IMR-90 (cell line): ENCODE data around the gene ZFAND2A. TPM values are rescaled to one million over a fixed set of nuclear protein-coding genes. Genes with fewer than 3 reads are reported as not detected.

ENCODE experiments used
- ATAC-seq: fragments of 200-7000 bp; cut with Tn5 transposase; 2 replicates; pipeline ENCODE4 v1.9.1; 2020; ENCODE audit warnings: low read depth, mild to moderate bottlenecking, moderate library complexity
- BruUV-seq: library from RNA; stranded (reverse); fragments of 400-500 nt; replicated peaks from 2 replicates; lab custom pipeline; 2021; lab: Mats Ljungman, UMichigan
- CTCF ChIA-PET: fragments of 300-600 bp; formaldehyde crosslinking; extraction: SDS; loops from one replicate; lab custom pipeline; 2021; ENCODE audit warnings: antibody characterized with exemption; lab: Yijun Ruan, JAX
- POLR2A ChIA-PET: fragments of 300-600 bp; sonication (Branson Sonifier 250); formaldehyde crosslinking; loops from one replicate; lab custom pipeline; 2022; ENCODE audit warnings: antibody characterized with exemption; ENCODE audit not compliant: unreplicated experiment; lab: Charles Lee
- DNase-seq: peaks from one replicate; pipeline ENCODE4 v3.0.0; 2013
- H2AFZ ChIP-seq: replicated peaks from 2 replicates; pipeline ENCODE3; 2013; ENCODE audit warnings: low read length, mild to moderate bottlenecking; ENCODE audit not compliant: poor library complexity
- H2AK5ac ChIP-seq: 2 replicates; pipeline ENCODE4 v1.6.1; 2013; ENCODE audit warnings: low read depth, low read length, inconsistent platforms
- H2AK9ac ChIP-seq: replicated peaks from 2 replicates; pipeline ENCODE3; 2013; ENCODE audit warnings: mild to moderate bottlenecking, low read depth, low read length, moderate library complexity; ENCODE audit not compliant: poor library complexity
- H2BK120ac ChIP-seq: 2 replicates; pipeline ENCODE4 v1.6.1; 2013; ENCODE audit warnings: low read depth, low read length, inconsistent platforms
- H2BK15ac ChIP-seq: 3 replicates; pipeline ENCODE4 v1.6.1; 2013; ENCODE audit warnings: low read depth, low read length, inconsistent platforms
- H2BK20ac ChIP-seq: 2 replicates; pipeline ENCODE4 v1.6.1; 2013; ENCODE audit warnings: low read depth, mild to moderate bottlenecking, inconsistent platforms, low read length, moderate library complexity
- H2BK5ac ChIP-seq: 2 replicates; pipeline ENCODE4 v1.6.1; 2013; ENCODE audit warnings: mild to moderate bottlenecking, low read depth, low read length, inconsistent platforms; ENCODE audit not compliant: poor library complexity, severe bottlenecking
- H3K14ac ChIP-seq: replicated peaks from 2 replicates; pipeline ENCODE4 v1.6.1; 2013; ENCODE audit warnings: low read depth, low read length, inconsistent platforms
- H3K18ac ChIP-seq: 2 replicates; pipeline ENCODE4 v1.6.1; 2013; ENCODE audit warnings: low read depth, low read length, control low read depth
- H3K23ac ChIP-seq: 2 replicates; pipeline ENCODE4 v1.6.1; 2013; ENCODE audit warnings: low read depth, low read length, inconsistent platforms
- H3K27ac ChIP-seq: 2 replicates; pipeline ENCODE4 v1.5.1; 2013; ENCODE audit warnings: mild to moderate bottlenecking, control low read depth, low read length; ENCODE audit not compliant: insufficient read depth
- H3K27me3 ChIP-seq: 2 replicates; pipeline ENCODE4 v1.6.1; 2013; ENCODE audit warnings: low read length; ENCODE audit not compliant: control insufficient read depth, insufficient read depth
- H3K36me3 ChIP-seq: 2 replicates; pipeline ENCODE4 v1.6.1; 2013; ENCODE audit warnings: low read length, mixed read lengths; ENCODE audit not compliant: control insufficient read depth, insufficient read depth
- H3K4ac ChIP-seq: 2 replicates; pipeline ENCODE4 v1.6.1; 2013; ENCODE audit warnings: low read depth, low read length, inconsistent platforms
- H3K4me1 ChIP-seq: 2 replicates; pipeline ENCODE4 v1.6.1; 2013; ENCODE audit warnings: low read length, mixed read lengths; ENCODE audit not compliant: control insufficient read depth, insufficient read depth
- H3K4me2 ChIP-seq: 2 replicates; pipeline ENCODE4 v1.6.1; 2013; ENCODE audit warnings: low read depth, mild to moderate bottlenecking, control low read depth, low read length, moderate library complexity
- H3K4me3 ChIP-seq: 2 replicates; pipeline ENCODE4 v1.5.1; 2013; ENCODE audit warnings: low read depth, mild to moderate bottlenecking, control low read depth, low read length, moderate library complexity; ENCODE audit not compliant: insufficient read depth
- H3K56ac ChIP-seq: 2 replicates; pipeline ENCODE4 v1.6.1; 2013; ENCODE audit warnings: low read length, inconsistent platforms; ENCODE audit not compliant: insufficient read depth; ENCODE audit errors: extremely low read depth
- H3K79me1 ChIP-seq, 2 experiments: 2 replicates each; pipeline ENCODE4 v1.6.1; 2013; ENCODE audit warnings: low read length in 2 of 2, inconsistent platforms in 1 of 2, low read depth in 1 of 2
- H3K9ac ChIP-seq: 2 replicates; pipeline ENCODE4 v1.6.1; 2013; ENCODE audit warnings: low read depth, low read length, control low read depth
- H3K9me1 ChIP-seq: 2 replicates; pipeline ENCODE4 v1.6.1; 2013; ENCODE audit warnings: low read length, inconsistent platforms; ENCODE audit not compliant: insufficient read depth
- H3K9me3 ChIP-seq: 2 replicates; pipeline ENCODE4 v1.6.1; 2013; ENCODE audit warnings: low read length; ENCODE audit not compliant: control insufficient read depth, insufficient read depth
- H4K20me1 ChIP-seq: 2 replicates; pipeline ENCODE4 v1.6.1; 2013; ENCODE audit warnings: low read length, inconsistent platforms; ENCODE audit not compliant: insufficient read depth
- H4K5ac ChIP-seq: 2 replicates; pipeline ENCODE4 v1.6.1; 2013; ENCODE audit warnings: mild to moderate bottlenecking, low read depth, low read length, control low read depth
- H4K8ac ChIP-seq, 2 experiments: 2 replicates each; pipeline ENCODE4 v1.6.1; 2013; ENCODE audit warnings: low read depth in 2 of 2, low read length in 2 of 2, control low read depth in 1 of 2, inconsistent platforms in 1 of 2
- H4K91ac ChIP-seq: 2 replicates; pipeline ENCODE4 v1.6.1; 2013; ENCODE audit warnings: low read depth, low read length, inconsistent platforms; ENCODE audit not compliant: insufficient read depth
- BHLHE40 ChIP-seq: fragments of 150-350 bp; IDR thresholded peaks from 2 replicates; pipeline ENCODE4 v1.6.1; 2016; ENCODE audit warnings: mild to moderate bottlenecking, low read depth, low read length
- CHD1 ChIP-seq: IDR thresholded peaks from 2 replicates; pipeline ENCODE4 v1.6.1; 2012; ENCODE audit warnings: low read depth, low read length, improper control_type of control experiment
- FOS ChIP-seq: fragments of 150-350 bp; IDR thresholded peaks from 2 replicates; pipeline ENCODE4 v1.6.1; 2016; ENCODE audit warnings: low read depth, low read length
- MAFK ChIP-seq: IDR thresholded peaks from 2 replicates; pipeline ENCODE4 v1.6.1; 2012; ENCODE audit warnings: low read depth, low read length, improper control_type of control experiment
- POLR2A ChIP-seq: IDR thresholded peaks from 2 replicates; pipeline ENCODE4 v1.6.1; 2012; ENCODE audit warnings: mild to moderate bottlenecking, low read depth, low read length
- RAD21 ChIP-seq: IDR thresholded peaks from 2 replicates; pipeline ENCODE4 v1.6.1; 2012; ENCODE audit warnings: low read length, improper control_type of control experiment
- RCOR1 ChIP-seq: IDR thresholded peaks from 2 replicates; pipeline ENCODE4 v1.6.1; 2012; ENCODE audit warnings: mild to moderate bottlenecking, low read length, improper control_type of control experiment; ENCODE audit not compliant: insufficient replicate concordance
- SMC3 ChIP-seq: fragments of 150-350 bp; IDR thresholded peaks from 2 replicates; pipeline ENCODE4 v1.6.1; 2016; ENCODE audit warnings: low read depth, mild to moderate bottlenecking, antibody characterized with exemption, low read length, moderate library complexity
- WGBS, 2 experiments: methylation state at CpG; one replicate each; pipeline versions ENCODE4 v1.1.5 to v1.1.7; 2013; ENCODE audit warnings: missing lambda C conversion rate in 2 of 2; ENCODE audit not compliant: insufficient read length in 1 of 2; ENCODE audit errors: extremely low coverage in 2 of 2; 5-methylcytosine and 5-hydroxymethylcytosine counted together
- dilution Hi-C: fragments of 300-500 bp; cut with HindIII; formaldehyde crosslinking; loops from one replicate; pipeline ENCODE4 v1.14.3; 2018; ENCODE audit warnings: low sequenced_read_pairs; ENCODE audit not compliant: unreplicated experiment
- in situ Hi-C: fragments of 300-500 bp; cut with MboI; formaldehyde crosslinking; loops from 3 replicates; pipeline ENCODE4 v1.14.3; 2019; ENCODE audit warnings: low sequenced_read_pairs, inconsistent platforms, mixed read lengths
- intact Hi-C: fragments of 100-400 bp; cut with micrococcal nuclease; formaldehyde crosslinking; loops from 2 replicates; pipeline ENCODE4 v1.10.0; 2022
- polyA plus RNA-seq, 3 experiments: library from polyadenylated mRNA; depleted of rRNA; stranded (reverse); fragments of >200 nt; gene quantifications; 2 replicates each; pipeline ENCODE4 v1.2.3, GENCODE V29; 2012; ENCODE audit warnings: low replicate concordance in 1 of 3
- total RNA-seq: library from RNA; depleted of rRNA; stranded (reverse); fragments of >200 nt; gene quantifications from 2 replicates; pipeline ENCODE4 v1.2.3, GENCODE V29; 2012
- TF ChIP-seq, protein P1 (sequence below): fragments of 150-350 bp; IDR thresholded peaks from 2 replicates; pipeline ENCODE4 v1.6.1; 2017; ENCODE audit warnings: mild to moderate bottlenecking, antibody characterized with exemption, low read length, low read depth
- TF ChIP-seq, protein P2 (sequence below): conservative IDR thresholded peaks from 2 replicates; pipeline ENCODE4 v1.5.1; 2012; ENCODE audit warnings: mild to moderate bottlenecking, low read depth, low read length, improper control_type of control experiment

Gene ZFAND2A
- total and polyA plus RNA-seq, 2 of the 4 experiments (the other 2 are of a cell fraction), result 11.8 to 28.7 TPM

DNA sequence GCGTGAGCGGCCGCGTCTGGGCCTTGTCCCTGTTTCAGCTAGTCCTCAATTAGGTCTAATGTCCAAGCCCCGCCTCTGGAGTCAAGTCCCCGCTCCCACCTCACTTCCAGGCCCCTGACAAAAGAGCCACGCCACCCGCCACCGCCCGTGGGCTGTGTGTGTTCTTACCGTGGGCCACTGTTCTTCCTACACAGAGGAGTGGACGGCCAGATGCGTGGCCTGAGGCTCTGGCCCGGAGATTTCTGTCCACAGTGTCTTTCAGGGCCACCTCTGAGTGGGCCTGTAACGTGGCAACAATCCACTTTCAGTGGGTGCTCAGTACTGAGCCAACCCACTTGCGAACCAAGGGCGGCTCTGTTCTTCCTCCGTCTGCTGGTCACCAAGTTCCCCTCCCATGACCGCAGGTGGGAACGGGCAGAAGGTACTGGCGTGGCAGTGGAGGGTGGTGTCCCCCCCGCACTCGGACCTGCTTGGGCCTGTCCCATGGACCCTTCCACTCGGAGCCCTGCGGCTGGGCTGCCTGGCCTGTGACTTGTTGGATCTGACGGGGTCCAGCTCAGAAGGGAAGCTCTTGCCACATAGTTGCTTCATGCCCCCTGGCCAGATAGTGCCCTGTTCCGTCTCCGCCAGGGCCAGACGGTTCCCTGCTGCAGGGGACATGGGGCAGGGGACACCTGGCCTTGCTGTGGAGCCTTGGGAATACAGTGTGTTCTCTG lies 15.0 kb upstream of the ZFAND2A start:
- 0 out of 2 replicates have a peak, but pooled peaks cover 2% of the 10 kb centered on the region for H3K4me1 ChIP-seq
- H3K14ac ChIP-seq, result no peak overlapping the region
- H3K18ac ChIP-seq, result no peak overlapping the region
- peak overlapping the region; percentile 97 for H2AFZ ChIP-seq
- H3K4me2 ChIP-seq, result no peak overlapping the region
- H3K9ac ChIP-seq, result no peak overlapping the region
- dilution Hi-C loops, result no loop called here
- H2AK9ac ChIP-seq, result peak overlapping the region; percentile 55
- peak overlapping the region; percentile 20; the same call in 1 of the 2 replicates for H3K4ac ChIP-seq
- TF ChIP-seq MAFK (no peak), RCOR1 (no peak), BHLHE40 (no peak), SMC3 (no peak), RAD21 (no peak), POLR2A (no peak), CHD1 (no peak), FOS (no peak)
- TF ChIP-seq, protein P1, sequence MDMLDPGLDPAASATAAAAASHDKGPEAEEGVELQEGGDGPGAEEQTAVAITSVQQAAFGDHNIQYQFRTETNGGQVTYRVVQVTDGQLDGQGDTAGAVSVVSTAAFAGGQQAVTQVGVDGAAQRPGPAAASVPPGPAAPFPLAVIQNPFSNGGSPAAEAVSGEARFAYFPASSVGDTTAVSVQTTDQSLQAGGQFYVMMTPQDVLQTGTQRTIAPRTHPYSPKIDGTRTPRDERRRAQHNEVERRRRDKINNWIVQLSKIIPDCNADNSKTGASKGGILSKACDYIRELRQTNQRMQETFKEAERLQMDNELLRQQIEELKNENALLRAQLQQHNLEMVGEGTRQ, result no peak
- TF ChIP-seq, protein P2, sequence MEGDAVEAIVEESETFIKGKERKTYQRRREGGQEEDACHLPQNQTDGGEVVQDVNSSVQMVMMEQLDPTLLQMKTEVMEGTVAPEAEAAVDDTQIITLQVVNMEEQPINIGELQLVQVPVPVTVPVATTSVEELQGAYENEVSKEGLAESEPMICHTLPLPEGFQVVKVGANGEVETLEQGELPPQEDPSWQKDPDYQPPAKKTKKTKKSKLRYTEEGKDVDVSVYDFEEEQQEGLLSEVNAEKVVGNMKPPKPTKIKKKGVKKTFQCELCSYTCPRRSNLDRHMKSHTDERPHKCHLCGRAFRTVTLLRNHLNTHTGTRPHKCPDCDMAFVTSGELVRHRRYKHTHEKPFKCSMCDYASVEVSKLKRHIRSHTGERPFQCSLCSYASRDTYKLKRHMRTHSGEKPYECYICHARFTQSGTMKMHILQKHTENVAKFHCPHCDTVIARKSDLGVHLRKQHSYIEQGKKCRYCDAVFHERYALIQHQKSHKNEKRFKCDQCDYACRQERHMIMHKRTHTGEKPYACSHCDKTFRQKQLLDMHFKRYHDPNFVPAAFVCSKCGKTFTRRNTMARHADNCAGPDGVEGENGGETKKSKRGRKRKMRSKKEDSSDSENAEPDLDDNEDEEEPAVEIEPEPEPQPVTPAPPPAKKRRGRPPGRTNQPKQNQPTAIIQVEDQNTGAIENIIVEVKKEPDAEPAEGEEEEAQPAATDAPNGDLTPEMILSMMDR, result no peak
- H2BK15ac ChIP-seq, result no peak overlapping the region; the same call in 2 of the 3 replicates
- no peaks in the 10 kb centered on the region for H4K20me1 ChIP-seq
- DNase-seq, result no peak
- peak overlapping the region; percentile 61; the same call in 1 of the 2 replicates for H4K5ac ChIP-seq
- no TSS peak for BruUV-seq
- ATAC-seq, result no peak
- H3K4me3 ChIP-seq, result no peak overlapping the region
- ChIA-PET POLR2A (no interaction called here), CTCF (interaction anchor here (0.9 kb wide), 1 partner anchor 37 kb away, joined by 3 read pairs; a partner anchor contains a TSS)
- no peak overlapping the region for H3K23ac ChIP-seq
- H4K91ac ChIP-seq, result no peak overlapping the region; the same call in 1 of the 2 replicates
- no peaks in the 10 kb centered on the region for H3K36me3 ChIP-seq
- no peak overlapping the region for H2BK5ac ChIP-seq
- no peak overlapping the region for H2BK120ac ChIP-seq
- 92% methylated on average over 13 of the region's 29 CpGs; no CpG with 5 or more reads in 1 of the 2 experiments for WGBS, 2 experiments
- H3K9me1 ChIP-seq, result 0 out of 2 replicates have a peak, but pooled peaks cover 3% of the 10 kb centered on the region
- H4K8ac ChIP-seq, result peak overlapping the region; percentile 97 to 99; a peak in 3 of 4 replicates
- H3K27ac ChIP-seq, result no peak overlapping the region
- in situ Hi-C loops, result loop anchor here (10.0 kb wide), 1 partner anchor 180 kb away; no protein-coding TSS in a partner anchor
- no peak overlapping the region for H2BK20ac ChIP-seq
- H3K27me3 ChIP-seq, result peaks cover 2% of the 10 kb centered on the region; the same call in 1 of the 2 replicates
- peak overlapping the region; percentile 67; the same call in 1 of the 2 replicates for H2AK5ac ChIP-seq
- H3K56ac ChIP-seq, result no peak overlapping the region
- no peaks in the 10 kb centered on the region for H3K79me1 ChIP-seq
- peaks cover 2% of the 10 kb centered on the region; the same call in 1 of the 2 replicates for H3K9me3 ChIP-seq
- intact Hi-C loops, result no loop called here
